OCI-LY3 (cell line): Measurements from ENCODE around the gene FCER2.

Source experiments
- EZH2phosphoT487 ChIP-seq: fragments of 200-600 bp; shearing (Covaris generic); IDR thresholded peaks from 2 replicates; pipeline ENCODE4 v1.6.1; 2018; ENCODE audit warnings: antibody characterized with exemption, mixed run types, low read depth
- TF ChIP-seq, protein P1 (sequence below): fragments of 200-600, 300-600 bp; sonication (generic); IDR thresholded peaks from 2 replicates; pipeline ENCODE4 v1.5.1; 2014; ENCODE audit warnings: antibody characterized with exemption, low read length, low read depth

DNA sequence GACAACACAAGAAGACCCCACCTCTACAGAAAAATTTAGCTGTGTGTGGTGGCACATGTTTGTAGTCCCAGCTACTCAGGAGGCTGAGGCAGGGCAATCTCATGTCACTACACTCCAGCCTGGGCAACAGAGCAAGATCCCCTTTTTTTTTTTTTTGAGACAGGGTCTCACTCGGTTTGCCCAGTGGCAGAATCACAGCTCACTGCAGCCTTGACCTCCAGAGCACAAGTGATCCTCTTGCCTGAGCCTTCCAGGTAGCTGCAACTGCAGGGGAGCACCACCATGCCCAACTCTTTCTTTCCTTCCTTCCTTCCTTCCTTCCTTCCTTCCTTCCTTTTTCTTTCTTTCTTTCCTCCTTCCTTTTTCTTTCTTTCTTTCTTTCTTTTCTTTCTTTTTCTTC is 34.2 kb upstream of the FCER2 start:
- TF ChIP-seq, protein P1, sequence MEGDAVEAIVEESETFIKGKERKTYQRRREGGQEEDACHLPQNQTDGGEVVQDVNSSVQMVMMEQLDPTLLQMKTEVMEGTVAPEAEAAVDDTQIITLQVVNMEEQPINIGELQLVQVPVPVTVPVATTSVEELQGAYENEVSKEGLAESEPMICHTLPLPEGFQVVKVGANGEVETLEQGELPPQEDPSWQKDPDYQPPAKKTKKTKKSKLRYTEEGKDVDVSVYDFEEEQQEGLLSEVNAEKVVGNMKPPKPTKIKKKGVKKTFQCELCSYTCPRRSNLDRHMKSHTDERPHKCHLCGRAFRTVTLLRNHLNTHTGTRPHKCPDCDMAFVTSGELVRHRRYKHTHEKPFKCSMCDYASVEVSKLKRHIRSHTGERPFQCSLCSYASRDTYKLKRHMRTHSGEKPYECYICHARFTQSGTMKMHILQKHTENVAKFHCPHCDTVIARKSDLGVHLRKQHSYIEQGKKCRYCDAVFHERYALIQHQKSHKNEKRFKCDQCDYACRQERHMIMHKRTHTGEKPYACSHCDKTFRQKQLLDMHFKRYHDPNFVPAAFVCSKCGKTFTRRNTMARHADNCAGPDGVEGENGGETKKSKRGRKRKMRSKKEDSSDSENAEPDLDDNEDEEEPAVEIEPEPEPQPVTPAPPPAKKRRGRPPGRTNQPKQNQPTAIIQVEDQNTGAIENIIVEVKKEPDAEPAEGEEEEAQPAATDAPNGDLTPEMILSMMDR, result no peak
- TF ChIP-seq EZH2phosphoT487, result no peak
